Epithelial cell of prostate (primary cell): Measurements from ENCODE around the gene RFTN1.
A peak's percentile ranks its signal among the peaks of the same experiment; 100 is the strongest.

Source experiments
- DNase-seq: peaks from one replicate; pipeline ENCODE4 v3.0.0-alpha.2; 2011; ENCODE audit warnings: low read depth, low spot score
- H3K27ac ChIP-seq: fragments of 450-650 bp; 2 replicates; pipeline ENCODE4 v1.5.1; 2017; ENCODE audit warnings: mild to moderate bottlenecking

The RFTN1 gene

DNA sequence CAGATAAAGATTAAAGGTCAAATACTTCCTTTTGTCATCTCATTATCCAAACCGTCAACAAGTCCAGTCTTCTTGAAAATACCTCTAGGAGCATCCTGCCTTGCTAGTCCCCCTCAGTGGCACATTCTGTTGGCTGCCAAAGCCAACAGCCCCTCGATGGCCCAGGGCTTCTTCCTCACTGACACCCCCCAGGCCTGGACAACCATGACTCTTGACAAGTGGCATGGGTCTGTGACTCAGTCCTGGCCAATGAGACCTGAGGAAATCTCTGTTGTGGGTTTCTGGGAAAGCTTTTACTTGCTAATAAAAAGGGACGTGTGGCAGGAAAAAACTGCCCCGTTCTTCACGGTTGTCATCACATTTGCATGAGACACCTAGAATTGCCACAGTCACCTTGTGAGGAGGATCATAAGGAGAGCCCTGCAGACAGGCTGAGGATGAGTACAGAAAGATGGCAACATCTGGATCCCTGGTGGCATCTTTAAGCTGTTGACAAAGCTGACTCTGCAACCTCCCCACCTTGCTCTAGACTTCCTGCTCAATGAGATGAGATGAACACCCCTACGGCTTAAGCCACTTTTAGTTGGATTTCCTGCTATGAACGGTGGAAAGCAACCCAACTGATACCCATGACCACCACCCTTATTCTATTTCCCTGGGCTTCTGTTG is 167.0 kb downstream of the RFTN1 start:
- H3K27ac ChIP-seq = no peak overlapping the region
- DNase-seq = no peak

DNA sequence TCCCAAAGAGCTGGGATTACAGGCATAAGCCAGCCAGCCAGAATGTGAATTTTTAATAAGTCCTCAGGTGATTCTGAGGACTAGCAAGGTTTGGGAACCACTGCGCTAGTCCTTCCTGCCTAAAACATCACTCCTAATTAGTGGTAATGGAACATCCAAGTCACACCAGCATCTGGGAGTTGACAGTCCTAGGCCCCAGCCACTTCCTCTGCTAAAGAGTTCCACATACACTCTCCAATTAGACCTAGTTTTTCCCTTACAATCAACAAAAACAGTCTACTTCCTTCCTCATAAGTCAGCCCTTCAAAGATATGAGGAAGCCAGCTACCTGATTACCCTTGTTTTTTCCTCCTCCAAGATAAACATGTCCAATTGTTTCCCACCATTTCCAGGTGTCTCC is 170.4 kb downstream of the RFTN1 start:
- no peak for DNase-seq
- H3K27ac ChIP-seq = no peak overlapping the region

DNA sequence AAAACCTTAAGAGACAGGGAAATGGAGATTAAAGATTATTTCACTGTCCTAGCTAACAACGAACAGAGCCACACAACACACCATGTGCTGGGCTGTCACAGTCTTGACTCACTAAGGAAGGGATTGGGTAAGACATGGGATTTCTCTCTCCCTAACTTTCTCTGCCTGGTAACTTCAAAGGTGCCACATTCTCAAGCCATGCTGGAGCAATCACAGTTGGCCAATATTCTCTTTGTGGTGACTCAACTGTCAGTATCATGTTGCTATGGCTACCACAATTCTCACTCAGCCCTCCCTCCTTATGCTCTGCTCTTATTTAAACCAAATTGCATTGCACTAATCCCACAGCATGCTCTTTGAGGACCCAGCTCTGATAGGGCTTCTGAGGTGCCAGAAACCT is 174.5 kb downstream of the RFTN1 start:
- peak; percentile 43 for DNase-seq
- no peak overlapping the region for H3K27ac ChIP-seq

DNA sequence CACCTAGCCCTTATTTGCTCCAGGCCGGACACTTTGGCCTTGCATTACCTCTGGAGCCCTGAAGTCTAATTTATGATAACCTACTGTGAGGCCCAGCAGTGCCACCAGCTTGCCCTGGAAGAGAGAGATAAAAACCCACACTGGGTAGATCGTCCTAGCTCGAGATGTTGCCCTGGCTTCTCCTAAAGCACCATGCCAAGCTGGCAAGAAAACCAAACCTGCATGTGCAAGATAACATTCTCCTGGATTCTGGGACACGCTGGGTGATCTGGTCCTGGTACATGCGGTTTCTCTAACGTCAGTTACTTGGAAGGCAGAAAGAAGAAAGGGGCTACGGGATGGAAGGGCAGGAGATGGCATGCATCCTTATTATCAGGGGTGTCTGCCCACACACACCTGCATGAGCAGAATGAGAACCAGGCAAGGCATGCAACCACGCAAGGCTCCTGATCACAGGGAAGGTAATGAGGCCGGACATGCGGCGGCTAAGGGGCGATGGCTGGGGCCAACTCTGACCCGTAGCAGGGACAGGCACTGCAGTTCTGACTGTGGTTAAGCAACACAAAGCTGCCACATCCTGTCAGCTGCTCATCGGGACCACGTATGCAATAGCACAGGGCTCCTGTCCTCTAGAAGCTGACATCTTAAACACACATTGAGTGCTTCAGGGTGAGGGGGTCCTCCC is 175.5 kb downstream of the RFTN1 start:
- no peak for DNase-seq
- H3K27ac ChIP-seq = no peak overlapping the region

DNA sequence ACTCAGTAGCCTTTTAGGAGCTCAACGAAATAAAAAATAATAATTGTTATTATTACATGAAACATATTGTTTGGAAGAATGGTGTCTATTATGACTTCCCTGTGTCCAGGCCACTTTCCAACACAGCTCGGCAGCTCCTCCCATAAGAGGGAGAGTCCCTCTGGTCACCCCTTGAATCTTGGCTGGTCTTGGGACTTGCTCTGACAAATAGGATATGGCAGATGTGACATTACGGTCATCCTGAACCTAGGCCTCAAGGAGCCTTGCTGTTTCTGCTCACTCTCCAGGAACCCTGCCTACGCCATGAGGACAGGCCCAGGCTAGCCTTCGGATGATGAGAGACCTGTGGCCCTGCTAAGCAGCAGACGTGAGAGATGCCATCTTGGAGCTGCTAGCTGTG is 176.7 kb downstream of the RFTN1 start:
- DNase-seq = no peak
- H3K27ac ChIP-seq = no peak overlapping the region

DNA sequence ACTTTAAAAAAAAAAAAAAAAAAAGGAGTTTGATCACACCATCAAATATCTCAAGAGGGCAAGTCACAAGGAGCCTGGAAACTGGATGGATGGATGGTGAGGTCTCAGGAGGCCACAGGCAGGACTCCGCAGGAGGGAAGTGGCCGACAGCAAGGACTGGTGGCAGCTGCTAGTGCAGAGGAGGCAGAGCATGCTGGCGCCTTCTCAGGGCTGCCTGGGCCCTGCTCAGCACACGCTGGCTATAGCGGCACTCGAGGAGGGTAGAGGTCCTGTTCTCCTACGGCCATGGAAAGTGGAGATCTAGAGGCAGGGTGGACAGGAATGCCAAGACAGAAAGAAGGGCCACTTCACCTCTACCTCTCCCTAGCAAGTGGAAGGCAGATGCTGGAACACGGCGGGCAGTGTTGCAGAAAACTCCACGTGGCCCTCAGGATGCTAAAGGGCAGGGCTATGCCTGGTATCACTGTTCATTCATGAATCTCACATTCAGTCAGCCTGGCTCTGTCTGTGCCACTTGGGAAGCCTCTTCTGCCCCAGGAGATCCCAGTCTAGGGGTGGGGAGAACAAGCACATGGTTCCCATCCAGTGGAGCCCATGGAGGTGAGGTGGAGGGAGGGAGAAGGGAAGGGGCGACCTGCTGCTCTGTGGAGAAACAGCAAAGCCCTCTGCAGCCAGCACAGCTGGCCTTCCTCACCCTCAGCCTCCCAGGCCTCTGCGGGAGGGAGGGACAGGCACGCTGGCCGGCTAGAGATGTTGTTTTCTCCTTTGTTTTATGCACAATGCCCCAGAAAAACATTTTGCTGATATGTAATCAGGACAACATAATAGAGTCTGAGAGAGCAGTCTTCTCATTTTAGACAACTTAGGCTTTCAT is 177.5 kb downstream of the RFTN1 start:
- H3K27ac ChIP-seq = no peak overlapping the region

DNA sequence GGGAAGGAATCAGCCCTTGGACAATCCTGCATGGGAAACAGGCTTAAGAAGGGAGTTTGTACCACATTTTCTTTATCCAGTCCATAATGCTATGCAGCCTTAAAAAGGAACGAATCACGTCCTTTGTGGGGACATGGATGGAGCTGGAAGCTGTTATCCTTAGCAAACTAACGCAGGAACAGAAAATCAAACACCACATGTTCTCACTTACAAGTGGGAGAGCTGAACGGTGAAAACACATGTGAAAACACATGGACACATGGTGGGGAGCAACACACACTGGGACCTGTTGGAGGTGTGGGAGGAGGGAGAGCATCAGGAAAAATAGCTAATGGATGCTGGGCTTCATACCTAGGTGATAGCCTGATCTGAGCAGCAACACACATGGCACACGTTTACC is 178.2 kb downstream of the RFTN1 start:
- DNase-seq = no peak
- no peak overlapping the region for H3K27ac ChIP-seq

More for the DNA sequence above, 177.5 kb downstream of the RFTN1 start:
- DNase-seq = no peak

DNA sequence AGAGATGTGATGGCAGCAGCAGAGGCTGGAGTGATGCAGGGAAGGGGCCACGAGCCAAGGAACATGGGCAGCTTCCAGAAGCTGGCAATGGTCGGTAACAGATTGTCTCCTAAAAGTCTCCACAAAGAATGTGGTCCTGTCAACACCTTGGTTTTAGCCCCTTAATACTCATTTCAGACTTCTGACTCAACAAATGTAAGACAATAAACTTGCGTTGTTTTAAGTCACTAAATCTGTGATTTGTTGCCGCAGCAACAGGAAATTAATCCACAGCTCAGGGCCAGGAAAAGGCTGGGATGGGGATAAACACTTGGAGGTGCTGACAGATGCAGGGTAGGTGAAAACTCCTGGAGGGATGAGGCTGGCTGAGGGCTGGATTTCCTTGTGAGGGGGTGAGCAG is 178.6 kb downstream of the RFTN1 start:
- DNase-seq = no peak
- no peak overlapping the region for H3K27ac ChIP-seq

DNA sequence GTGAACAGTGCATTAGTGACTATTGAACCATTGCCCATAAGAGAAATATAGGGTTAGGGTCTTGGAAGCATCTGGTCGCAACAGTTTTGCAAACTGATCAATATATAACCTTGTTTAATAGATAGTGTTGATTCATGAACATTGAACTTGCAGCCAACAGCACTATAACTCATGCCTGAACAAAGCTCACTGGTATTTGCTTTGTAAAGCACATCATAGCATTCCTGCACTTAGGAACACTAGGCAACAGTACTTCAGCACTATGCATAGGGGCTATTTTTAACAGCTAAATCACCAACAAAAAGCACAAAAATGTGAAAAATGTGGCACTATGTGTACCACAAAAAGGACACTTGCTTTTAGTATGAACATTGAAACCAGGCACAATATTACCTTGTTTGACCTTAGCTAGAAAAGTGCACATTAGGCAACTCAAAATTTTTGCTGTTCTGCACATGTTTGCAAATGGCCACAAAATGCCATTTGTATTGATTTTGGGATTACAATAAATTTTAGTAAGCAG is 180.5 kb downstream of the RFTN1 start:
- DNase-seq = no peak
- H3K27ac ChIP-seq = no peak overlapping the region

DNA sequence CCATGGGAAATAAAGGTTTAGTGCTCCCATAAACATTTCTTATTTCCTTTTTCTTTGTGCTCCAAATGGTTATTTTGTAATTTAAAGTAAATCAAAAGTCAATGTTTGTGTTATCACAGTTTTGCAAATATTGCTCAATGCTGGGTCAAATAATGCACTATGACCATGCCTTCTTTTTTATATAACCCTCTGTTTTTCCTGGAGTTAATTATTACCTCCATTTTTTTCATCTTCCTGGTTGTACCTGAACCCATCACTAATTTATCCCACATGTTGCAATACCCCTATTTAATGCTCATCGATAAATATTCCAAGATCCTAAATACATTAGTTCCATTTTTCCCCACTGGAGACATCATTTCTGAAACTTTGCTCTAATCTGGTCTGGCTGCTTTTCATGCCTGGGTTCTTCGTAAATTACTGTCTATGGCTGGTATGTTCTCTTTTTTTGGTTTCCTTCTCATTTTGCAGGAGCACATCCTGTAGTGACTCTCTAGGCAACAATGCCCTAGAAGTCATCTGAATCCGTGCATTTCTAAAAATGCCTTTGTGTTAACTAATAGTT is 182.1 kb downstream of the RFTN1 start:
- H3K27ac ChIP-seq = no peak overlapping the region

DNA sequence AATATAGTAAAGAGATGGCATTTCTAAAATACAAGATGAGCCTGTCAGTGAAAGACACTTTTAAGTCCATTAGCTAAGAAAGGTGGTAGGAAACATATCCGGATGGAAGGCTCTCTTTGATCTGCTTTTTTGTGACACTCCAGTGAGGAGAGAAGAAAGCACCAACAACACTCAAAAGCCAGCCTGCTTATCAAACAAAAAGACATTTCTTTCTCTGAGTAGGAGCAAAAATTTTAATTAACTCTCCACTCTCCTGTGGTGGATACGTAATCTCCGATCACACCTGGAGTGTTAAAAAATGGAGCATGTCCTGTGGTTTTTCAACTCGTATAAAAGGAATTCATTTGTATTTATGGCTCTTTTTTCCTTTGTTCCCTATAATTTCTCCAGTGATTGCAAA is 183.1 kb downstream of the RFTN1 start:
- DNase-seq = no peak
- no peak overlapping the region for H3K27ac ChIP-seq

More for the DNA sequence above, 182.1 kb downstream of the RFTN1 start:
- DNase-seq = no peak

DNA sequence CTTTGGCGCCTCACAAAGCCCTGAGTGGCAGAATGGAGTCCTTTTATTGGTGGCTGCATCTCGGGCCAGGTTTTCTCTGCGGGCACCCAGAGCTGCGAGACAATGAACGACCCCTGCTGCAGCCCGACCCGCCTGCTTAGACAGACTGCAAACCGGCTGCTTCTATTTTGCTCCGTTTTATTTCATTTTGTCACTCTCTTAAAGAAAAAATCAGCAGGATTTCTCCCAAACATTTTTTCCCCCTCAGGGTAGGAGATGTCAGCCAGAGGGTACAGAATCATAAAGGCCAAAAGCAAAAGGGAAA is 183.7 kb downstream of the RFTN1 start:
- H3K27ac ChIP-seq = no peak overlapping the region
- DNase-seq = no peak

DNA sequence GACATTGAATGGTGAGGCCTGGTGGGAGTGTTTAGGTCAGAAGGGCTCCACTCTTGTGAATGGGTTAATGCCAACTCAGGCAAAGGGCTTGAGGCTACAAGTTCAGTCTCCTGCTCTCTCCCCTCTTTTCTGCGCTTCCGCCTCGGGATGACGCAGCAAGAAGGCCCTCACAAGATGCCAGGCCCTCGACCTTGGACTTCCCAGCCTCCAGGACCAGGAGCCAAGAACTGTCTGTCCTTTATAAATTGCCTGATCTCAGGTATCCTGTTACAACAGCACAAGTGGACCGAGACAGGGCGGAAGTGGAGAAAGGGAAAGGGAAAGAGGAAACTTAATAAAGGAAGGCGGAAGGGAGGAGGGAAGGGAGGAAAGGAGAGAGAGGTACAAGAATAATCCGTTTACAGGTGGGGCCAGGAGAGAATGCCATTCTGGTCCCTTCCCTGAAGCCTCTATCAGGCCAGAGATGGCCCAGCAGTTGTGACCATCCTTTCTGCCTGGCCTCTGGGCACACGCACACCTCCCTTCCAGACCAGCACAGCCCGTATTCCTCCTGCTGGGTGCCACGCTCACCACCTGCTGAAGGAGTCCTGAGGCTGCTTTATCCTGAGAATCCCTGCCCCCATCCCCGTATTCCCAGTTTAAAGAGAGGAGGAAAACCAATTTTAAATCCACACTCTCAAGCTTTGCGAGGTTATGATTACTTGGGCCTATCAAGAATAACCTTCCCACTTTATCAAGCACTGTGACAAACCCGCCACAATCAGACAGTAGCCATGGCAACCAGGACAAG is 184.3 kb downstream of the RFTN1 start:
- no peak overlapping the region for H3K27ac ChIP-seq
- no peak for DNase-seq

DNA sequence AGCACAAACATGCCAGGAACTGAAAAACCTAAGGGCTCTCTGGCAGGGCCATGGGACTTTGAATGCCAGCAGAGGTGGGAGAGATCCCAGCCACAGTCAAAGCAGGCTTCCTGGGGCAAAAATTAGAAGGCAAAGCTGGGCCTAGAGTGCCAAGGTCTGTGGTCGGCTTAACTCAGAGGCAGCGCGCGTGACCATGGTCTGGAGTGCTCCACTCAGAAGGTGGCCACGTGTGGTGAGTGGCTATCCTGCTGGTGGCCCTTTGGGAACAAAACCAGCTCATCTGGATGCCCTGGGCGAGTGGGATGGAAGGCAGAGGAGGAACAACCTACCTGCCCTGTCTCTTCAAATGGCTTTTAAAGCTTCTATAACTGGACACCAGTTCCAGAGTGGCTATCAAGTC is 185.4 kb downstream of the RFTN1 start:
- no peak overlapping the region for H3K27ac ChIP-seq
- DNase-seq = no peak

DNA sequence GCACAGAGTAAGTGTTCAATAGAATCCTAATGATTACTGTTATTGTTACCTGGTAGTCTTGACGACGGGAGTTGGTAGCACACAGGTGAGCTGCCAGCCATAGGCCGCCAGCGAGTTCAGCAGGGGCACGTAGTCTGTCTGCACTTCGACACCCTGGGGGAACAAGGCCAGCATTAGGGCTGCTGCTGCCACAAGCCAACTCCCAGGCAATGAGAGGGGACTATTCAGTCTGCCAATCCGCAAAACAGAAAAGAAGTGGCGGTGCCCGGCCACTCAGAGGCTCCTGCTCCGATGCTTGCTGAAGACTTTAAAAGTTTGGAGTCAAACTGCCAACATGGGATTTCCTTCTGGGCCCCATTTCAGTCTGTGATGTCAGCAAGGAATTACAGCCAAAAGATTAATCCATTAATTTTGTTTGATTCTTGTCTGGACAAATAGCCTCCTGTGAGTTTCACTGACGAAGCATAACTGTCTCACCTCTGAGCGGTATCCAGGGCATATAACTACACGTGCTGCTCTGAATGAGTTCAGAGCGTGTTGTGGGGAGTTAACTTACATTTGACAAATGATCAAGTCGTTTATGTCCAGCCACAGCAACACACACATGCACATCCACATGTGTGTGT is 186.7 kb downstream of the RFTN1 start:
- H3K27ac ChIP-seq = no peak overlapping the region

DNA sequence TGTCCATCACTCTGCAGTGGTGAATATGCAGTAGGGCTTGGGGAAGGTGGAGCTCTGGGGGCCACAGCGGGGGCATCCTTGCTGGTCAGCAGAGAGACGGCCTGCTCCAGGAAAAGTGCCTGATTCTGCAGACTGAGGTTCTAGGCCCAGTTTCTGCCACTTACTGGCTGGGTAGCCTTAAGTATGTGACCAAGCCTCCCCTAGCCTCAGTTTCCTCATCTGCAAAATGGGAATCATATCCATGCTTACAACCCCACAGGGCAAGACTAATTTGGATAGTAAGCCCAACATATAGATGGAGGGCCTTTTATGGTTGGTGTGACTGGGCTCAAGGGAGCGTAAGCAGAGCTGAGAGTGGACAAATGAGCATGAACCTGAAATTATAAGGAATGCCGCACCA is 187.6 kb downstream of the RFTN1 start:
- DNase-seq = no peak
- H3K27ac ChIP-seq = no peak overlapping the region

More for the DNA sequence above, 186.7 kb downstream of the RFTN1 start:
- DNase-seq = no peak

DNA sequence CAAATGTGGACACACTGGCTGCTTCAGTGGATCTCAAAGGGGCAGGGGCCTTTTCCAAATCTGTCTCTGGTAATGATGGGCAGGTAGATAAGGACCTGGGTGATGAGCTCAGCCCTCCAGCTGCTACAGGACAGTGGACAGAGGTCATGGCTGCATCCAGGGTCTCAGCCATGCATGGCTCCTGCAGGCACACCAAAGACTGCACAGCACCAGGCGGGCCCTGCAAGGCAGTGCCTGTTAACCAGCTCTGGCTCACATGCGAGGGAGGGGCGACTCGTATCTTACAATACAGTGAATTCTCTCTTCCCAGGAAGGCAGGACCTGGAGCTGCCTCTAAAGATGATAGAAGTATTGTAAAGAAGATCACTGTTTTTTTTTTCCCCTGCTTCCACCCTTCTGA is 189.8 kb downstream of the RFTN1 start:
- DNase-seq = no peak
- H3K27ac ChIP-seq = no peak overlapping the region

DNA sequence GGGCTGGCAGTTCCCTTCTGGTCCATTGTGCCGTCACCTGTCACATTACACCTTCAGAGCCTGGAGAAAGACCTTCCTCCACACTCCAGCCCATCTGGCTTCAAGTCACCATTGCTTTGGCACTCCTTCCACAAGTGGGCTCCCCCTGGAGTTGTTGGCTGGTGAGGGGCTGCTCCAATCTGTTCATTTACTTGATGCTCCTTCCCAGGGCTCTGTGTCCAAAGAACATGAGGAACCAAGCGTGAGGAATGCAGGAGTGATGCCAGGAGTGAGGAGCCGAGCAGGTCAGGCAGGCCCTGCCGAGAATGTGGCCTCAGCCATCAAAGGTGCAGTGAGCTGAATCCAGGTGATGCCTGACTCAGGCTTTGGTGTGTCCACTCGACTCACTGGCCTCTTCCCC is 191.3 kb downstream of the RFTN1 start:
- H3K27ac ChIP-seq = no peak overlapping the region

DNA sequence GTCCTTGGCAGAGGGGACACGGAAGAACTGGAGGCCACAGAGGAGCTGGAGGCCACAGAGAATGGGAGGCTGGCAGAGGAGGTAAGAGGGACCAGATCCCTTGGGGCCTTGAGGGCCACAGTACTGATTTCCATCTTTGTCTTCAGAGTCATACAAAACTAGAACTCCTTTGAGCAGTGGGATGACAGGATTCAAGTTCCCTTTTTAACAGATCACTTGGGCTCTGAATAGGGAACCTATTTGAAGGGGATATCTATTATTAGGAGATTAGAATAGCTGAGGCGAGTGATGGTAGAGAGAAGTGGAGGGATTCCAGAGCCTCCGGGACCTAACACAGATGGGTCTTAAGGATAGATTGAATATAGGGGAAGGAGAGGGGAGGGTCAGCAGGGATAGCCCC is 192.8 kb downstream of the RFTN1 start:
- DNase-seq = no peak
- no peak overlapping the region for H3K27ac ChIP-seq

More for the DNA sequence above, 191.3 kb downstream of the RFTN1 start:
- no peak for DNase-seq

DNA sequence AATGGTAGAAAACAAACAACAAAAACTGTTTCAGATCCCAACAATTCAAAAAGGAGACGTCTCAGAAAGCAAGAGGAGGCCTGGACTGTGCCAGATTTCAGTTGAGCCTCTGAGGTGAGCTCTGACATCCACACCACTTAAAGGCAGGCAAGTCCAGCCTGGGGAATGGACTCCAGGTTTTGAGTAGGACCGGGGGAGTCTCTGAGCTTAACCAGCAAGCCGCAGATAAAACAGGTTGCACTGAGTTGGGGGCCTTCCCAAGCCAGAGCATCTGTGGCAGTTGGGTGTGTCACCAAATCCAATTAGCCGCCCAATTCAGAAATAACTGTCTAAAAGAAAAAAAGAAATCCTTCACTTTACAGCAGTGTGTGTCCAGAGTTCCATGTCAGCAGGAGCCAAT is 193.8 kb downstream of the RFTN1 start:
- no peak for DNase-seq
- H3K27ac ChIP-seq = no peak overlapping the region
